GM19043 (cell line): ENCODE results near the gene CXXC5.
A peak's percentile ranks its signal among the peaks of the same experiment; 100 is the strongest.

Experiments used
- ATAC-seq: cut with Tn5 transposase; IDR thresholded peaks from one replicate; pipeline ENCODE4 v1.9.1; 2021; ENCODE audit warnings: low read depth; ENCODE audit not compliant: unreplicated experiment

CXXC5 gene

DNA sequence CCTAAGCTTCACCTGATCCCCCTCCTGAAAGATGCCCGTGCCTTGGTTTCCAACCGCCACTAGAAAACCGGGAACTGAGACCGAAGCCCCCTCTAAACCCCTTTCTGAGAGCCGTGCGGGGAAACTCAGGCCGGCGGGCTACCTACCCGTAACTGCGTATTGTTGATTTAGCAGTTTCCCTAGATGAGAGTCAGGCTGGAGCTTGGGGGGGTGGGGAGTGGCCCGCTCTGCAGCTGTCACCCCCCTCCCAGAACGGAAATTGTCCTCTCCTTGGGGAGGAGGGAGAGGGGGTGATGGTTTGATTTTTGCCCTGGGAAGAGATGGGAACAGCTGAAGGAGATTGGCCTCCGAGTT, 2.5 kb downstream of the CXXC5 start:
- ATAC-seq, result no peak

DNA sequence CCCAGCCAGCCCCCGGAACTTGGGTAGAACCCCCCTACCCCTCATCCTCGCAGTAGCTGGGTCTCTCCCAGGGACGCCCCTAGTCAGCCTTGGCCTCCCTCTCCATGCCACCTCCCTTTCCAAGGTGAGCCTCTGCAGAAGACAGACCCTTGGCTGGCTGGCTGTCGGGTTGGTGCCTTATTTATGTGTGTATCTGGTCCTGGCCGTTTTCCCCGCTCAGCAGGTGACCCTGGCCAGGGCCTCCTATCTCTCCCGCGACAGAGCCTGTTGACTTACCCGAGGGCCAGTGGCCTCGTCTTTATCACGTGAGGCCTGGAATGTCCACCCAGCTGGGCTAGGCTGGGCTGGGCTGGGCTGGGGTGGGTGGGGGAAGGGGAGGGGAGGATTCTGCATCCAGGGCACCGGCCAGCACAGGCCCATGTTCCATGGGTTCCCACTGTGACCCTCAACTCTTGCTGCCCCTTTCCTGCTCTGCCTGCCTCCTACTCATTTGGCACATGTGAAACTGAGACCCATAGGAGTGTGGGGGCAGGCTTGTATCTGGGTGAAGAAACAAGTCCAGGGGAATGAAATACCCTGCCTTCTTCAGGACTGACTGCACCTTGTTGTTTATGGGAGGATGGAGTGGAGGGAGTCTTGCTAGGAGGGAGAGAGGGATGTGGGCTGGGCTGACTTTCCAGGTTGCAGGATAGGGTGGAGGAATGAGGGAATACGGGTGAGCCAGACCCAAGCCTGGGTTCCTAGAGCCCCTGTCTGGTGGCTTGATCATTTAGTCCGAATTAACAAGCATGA, 3.1 kb downstream of the CXXC5 start:
- ATAC-seq, result no peak

DNA sequence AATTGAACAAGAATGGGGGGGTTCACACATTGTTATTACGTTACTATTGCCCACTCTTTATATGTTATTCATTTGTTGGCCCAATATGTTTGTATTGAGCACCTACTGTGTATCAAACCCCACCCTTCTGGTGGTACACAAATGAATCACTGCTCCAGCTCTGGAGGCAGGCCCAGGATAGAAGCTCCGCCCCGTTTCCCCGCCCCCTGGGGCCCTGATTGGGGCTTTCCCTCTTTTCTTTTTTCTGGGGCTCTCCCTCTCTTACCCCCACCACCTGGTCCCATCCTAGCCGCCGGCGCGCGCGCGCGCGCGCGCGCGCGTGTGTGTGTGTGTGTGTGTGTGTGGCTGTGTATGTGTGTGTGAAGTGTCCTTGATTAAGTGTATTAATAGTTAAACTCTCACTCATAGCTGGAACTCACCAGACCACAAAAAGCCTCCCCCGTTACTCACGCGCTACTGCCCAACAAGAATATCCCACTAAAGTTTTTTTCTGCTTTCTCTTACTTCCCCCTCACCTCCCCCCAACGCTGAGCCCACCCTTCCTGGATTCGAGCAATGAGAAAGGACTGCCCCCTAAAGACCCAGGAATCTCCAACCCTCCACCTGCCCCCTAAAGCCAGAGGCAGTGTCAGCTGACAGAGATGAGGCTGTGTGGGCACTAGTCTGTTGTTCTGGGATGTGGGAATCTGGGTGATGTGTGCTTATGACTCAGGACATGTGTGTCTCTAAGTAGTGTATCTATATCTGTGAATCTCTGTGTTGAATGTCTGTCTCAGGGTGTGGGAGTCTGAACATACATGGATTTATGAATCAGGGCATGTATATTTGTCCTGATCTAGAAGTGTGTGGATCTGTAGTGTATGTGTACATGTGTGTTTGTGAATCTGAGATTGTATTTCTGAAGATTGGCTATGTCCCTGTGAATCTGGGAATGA, 4.0 kb downstream of the CXXC5 start:
- ATAC-seq, result peak; percentile 41

DNA sequence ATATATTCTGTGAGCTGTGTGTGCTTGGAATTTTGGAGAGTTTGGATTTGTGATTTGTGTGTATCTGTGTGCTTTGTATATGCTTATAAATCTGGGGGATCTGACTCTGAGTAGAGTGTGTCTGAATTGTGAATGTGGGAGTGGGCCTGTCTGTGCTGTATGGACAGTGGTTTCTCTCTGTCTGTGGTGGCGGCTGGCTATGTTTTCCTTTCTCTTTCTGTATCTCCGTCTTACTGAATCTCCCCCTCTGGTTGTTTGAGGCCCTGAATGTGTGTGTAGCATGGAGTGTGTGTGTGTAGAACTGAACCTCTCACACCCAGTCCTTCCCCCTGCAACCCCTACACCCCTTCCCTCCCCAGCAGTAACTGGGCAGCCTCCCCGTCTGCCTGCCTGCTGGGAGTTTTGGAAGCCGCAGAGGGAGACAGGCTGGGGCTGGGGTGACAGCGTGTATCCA, 4.7 kb downstream of the CXXC5 start:
- peak; percentile 34 for ATAC-seq

DNA sequence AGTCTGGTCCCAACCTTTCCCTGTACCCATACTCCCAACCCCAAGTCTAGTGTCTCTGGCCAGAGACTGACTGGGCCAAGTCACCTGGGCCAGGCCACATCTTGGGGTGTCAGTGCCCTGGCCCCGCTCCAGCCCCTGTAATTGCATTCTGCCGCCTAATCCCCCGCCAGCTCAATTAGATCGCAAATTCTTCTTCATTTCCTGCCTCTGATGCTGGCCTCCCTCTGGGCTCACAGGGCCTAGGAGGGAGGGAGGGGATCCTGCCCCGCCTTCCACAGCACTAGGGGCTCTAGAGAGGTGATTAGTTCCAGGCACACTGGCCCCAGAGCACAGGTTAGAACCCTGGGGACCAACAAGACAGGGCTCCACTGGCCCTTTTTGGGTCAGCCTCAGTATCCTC, 5.5 kb downstream of the CXXC5 start:
- ATAC-seq, result no peak

DNA sequence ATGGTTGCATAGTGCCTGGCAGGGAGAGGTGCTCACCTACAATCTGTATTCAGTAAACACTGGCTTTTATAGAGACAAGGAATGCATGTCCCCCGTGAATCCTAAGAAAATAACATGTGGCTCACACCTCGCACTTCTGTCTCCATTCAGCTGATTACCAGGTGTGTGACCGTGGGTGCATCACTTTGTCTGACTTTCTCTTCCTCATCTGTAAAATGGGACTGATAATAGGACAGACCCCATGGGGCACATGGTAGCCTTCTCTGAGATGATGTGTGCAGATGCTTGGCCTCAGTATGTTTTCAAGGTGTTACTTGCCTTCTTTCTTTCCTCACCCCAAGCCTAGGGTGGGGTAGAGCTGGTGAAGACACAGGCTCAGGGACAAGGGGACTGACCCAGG, 6.3 kb downstream of the CXXC5 start:
- ATAC-seq, result no peak

DNA sequence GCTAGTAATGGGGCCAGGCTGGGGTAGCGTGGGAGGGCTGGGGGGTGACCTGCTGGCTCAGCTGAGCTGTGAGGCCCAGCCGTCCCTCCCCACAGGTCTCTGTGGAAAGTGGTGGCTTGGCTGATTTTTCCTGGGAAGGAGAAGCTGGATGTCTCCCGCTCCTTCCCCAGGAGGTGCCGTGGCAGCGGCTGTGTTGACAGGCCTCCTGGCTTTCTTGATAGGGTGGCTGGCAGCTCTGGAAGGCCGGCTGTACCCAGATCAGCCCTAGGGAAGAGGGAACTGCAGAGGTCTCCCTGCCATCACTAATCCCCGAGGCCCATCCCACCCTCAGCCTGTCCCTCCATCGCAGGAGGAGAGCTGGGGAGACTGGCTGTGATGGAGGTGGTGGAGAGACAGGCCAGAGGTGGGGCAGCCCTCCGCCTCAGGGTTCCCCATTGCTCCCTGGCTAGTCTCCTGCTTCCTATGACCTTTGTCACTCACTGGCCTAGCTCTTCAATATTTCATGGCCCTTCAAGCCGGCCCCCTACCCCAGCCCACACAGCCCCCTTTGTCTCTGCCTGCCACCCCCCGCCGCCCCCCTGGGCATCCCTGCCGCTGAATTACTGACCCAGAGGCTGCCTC, 6.8 kb downstream of the CXXC5 start:
- no peak for ATAC-seq

DNA sequence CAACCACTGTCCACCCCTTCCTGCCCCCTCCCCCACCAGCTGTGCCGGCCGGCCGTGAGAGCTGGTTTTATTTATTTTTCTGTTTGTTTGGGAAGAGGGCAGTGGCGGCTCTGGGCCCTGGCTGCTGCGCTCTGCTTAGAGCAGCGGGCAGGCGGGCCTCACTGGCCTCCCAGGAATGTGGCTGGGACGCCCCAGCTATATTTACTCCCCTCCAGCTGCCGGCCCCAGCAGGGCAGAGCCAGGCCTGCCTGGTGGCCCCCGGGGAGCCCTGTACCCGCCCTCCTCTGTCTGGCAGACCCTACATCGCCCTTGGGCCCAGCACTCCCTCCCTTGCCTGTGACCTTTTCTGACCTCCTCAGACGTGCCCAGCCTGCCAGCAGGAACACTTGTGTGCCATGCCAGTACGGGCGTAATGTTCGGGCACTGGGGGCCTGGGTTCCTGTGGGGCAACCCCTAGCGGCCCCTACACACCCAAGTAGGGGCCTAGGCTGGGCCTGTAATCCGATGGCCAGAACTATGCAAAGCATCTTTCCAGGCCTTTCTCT, 7.7 kb downstream of the CXXC5 start:
- ATAC-seq, result no peak

DNA sequence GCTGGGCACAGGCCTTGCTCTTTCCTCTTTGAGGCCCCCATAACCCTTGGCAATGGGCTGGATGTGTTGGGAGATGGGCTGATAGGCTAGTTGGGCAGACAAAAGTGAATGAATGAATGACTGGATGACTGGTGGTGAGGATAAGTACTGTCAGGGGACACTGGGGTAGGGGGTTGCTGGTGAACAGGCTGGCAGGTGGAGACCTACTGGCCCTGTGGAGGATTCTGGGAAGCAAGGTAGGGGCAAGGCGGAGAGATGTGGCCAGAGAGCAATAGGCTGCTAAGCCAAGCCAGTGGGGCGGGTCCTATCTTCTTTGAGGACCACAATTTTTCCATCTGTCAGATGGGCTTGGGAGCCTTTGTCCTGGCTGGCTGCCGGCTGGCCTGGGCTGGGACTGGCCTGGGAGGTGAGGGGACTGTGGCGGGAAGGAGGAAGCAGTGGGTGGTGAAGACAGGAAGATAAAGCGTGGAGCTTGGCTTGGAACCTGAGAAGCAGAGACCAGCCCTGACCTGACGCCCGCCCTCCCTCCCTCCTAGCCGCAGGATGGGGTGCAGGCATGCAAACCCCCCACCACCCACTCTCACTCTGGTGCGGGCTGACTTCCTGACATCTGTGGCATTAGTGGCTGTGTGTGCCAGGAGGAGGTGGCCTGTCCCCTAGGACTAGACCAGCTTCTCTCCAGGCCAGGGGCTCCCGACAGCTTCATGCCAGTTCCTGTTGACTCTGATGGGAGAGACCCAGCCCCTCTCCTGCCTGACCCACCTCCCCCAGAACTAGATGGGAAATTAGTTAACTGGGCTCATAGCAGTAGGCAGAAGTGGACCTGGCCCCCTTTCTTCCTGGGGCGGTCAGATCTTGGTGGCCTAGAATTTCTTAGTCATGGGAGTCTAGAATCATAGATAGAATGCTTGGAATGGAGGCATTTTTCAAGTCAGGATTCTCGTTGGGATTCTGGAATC, 9.5 kb downstream of the CXXC5 start:
- no peak for ATAC-seq

DNA sequence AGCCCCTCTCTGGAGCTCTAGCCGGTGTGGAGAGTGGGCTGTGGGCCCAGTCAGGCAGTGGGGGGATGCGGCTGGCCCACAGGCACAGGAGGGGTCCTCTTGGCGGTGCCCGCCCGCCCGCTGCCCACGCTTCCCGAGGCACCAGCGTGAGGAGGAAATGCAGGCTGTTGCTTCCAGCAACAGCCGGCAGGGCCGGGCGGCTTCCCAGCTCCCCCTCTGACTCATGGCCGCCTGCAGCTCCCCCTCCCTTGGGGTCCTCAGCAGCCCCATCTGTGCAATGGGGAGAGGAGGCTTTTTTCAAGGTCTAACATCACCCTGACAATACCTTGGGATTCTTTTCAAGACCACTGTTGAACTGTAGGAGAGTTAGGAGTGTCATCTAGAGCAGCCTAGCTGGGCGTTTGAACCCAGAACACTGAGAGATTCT, 10.4 kb downstream of the CXXC5 start:
- ATAC-seq, result no peak

DNA sequence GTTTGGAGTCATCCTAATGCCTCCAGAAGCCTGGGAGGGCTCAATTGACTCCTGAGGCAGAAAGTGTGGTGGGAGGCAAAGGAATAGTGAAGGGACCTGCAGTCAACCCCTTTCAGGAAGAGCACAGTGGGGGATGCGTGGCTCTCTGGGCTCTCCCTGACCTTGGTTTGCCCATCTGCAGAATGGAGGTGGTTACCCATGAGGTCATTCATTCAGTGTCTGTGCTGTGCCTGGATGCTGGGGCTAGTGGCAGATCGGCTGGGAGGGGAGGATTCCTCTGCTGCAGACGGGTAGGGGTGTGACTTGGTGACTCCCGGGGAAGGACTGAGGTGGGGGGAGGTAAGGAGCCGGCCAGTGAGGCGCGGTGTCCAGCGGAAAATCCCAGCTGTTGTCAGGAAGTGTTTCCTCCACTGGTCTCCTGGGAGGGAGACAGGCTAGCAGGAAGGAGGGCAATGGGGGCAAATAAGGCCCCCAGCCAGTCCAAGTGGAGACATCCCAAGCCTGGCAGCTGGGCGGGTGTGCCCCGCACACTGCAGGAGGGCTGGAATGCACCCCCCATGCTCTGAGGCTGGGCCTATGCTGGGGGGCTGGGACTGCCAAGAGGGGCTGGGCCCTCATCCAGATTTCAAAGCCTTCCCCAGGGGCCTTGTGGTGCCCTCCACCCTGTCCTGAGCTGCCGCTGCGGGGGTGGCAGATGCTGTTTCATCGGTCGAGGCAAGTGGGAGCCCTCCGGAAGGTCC, 10.9 kb downstream of the CXXC5 start:
- ATAC-seq, result no peak

DNA sequence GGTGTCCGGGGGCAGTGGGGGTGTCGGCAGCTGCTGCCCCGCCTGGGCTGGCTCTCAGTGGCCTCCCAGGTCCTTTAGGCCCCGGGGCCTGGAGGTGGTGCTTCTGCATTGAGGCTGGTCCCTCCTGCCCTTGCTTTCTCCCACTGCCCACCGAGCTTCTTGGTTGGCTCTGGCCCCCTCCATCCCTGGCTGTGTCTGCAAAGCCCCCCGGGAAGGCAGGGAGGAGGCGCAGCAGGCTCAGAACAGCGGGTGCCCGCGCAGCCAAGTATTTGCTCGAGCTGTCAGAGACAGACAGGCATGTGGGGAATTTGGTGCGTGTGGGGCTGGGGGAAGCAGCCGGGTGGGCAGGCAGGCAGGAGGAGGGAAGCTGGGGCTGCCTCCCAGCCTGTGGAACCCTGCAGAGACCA, 11.5 kb downstream of the CXXC5 start:
- no peak for ATAC-seq

DNA sequence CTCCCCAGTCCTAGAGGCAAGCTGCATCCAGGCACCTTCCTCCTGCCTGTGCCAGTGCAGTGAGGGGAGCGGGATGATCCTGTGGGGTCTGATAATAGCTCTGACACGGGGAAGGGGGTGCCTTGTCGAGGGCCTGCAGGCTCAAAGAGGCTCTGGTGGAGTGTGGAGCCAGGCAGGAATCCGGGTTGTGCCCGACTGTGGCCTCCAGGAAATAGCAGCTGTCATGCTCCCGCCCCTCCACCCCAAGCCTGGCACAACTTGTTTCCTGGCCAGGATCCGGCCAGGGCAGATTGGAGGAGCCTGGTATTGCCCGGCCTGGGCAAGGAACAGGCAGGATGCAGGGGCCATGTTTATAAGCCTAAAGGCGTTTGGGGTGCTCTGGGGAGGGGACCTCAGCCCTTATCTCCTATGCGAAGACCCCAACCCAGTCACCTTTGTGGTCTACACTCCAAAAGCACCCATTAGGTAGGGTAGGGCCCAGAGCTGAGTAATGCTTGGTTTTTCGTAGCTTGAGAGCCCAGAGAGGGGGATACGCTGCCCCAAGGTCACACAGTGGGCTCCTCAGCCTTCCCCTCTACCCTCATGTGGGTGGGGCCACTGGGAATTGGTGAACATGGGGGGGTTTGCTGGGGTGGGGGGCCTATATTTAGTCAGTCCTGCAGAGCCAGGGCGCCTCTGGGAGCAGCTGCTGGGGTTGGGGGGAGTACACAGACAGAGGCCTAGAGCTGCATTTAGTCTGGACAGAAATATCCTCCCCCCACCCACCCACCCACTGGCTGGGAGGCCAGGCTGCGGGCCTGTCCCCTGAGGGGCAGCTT, 12.2 kb downstream of the CXXC5 start:
- ATAC-seq, result no peak

DNA sequence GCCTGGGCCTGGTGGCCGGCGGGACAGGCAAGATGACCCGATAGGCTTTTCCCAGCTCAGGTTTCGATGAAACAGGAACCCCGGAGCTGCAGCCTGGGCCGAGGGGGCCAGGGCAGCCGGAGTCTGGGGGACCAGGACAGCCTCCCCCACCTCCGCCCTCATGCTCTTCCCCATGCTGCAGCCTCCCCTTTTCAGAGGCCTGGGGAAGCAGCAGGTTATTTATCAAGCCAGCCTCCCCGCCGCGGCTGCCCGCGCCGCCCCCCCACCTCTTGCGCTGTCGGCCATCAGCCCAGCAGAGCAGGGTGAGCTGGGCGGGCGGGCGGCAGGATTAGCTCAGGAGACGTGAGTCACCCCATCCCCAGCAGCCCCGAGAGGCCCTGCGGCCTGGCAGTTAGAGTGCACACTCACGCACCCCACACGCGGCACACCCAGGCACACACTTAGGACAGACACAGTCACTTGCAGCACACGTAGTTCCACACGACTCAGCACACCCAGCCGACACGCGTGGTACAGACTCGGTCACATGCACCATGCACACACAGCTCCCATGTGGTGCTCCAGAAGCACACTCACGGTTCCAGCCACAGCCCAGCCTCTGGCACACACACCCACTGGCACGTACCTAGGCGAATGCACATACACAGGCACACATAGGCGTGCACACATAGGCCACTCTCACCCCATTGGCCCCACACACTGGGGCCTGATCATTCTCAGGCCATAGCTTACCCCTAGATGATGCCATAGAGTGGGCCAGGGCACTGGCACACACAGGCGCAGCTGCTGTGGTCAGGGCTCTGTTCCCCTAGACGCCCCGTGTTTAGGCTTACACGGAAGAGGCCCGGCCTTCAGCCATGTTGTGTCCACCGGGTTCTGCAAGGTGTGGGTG, 13.0 kb downstream of the CXXC5 start:
- ATAC-seq, result peak; percentile 29

DNA sequence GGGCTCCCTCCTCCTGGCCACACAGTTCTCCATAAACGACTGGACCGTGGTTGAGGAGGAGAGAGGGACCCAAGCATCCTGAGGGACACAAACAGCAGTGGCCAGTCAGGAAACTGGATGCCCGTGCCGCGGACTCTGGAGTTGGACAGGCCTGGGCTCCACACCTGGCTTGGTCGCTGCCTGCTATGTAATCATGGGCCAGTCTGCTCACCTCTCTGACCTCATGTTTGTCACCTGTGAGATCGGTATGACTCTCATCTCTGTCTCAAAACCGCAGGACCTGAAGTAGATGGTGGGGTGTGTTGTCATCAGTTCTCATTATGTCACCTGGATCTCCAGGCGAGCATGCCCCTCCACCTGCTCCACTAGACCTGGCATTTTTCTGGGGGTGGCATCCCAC, 14.5 kb downstream of the CXXC5 start:
- no peak for ATAC-seq

DNA sequence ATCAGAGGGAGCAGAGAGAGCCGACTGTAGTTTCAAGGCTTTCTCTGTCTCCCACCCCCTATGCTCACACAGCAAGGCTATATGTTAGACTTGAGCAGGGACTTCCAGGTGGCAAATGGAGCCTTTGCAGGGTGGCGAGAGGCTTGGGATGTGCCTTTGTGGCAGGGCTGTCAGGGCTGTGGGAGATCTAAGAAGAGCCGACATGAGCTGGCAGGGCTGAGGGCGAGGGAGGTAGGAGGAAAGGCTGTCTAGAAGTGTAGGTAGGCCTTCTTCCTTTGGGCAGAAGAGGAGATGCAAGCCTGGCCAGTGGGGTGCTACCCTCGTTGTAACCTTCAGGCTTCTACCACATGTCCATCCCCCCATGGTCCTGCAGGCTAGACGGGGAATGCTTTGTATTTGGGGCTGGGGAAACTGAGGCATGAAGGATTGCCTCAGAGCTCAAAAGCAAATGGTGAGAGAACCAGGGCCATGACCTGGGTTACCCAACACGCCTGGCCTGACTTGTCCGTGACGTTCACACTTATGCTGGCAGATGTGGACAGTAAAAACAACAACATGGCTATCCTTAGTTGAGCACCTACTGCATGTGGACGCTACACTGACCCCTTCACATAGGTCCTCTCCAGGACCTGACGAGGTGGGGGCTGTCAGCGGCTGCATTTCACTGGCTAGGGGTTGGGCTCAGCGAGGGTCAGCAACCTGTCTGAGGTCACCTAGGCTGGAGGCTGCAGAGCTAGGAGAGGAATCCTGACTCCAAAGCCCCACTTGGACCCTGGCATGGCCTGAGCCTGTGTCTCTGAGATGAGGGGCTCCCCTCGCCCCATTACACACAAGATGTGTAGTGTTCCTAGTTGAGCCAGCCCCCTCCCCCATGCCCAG, 15.3 kb downstream of the CXXC5 start:
- ATAC-seq, result no peak
